GM19099 (cell line): Measurements from ENCODE around the gene COL4A5.

Experiments used
- POLR2A ChIP-seq: IDR thresholded peaks from 3 replicates; pipeline ENCODE4 v1.6.1; 2011; ENCODE audit warnings: low read depth; ENCODE audit not compliant: insufficient read length; ENCODE audit errors: extremely low read depth

Gene COL4A5

DNA sequence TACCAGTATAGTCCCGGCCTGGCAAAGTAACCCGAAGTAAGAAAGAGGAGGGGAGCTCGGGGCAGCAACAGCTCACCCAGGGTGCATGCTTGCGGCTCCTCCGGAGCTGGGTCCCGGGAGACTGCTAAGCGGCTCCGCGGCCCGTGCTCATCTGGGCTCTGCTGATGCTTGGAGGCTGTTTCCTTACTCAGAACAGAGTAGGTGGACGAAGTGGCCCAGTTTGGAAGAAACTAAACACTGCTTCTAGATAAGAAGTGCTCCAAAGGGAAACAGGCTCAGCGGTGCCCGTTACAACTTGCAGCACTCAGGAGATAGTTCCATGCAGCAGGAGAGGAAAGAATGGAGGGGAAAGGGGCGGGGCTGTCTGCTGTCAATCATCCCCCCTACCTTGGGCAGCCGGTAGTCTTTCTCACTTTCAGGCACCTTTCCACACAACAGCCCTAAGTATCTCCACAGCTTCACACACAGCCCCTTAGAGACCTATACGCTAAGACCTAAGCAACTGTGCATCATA lies 1.5 kb upstream of the COL4A5 start, which contains the start of gene COL4A6:
Gene COL4A6, minus strand, starts transcription at position 313 of the 514 bp plus-strand sequence. Its CDS starts 226 bp downstream, at position 87.
- TF ChIP-seq POLR2A: no peak

DNA sequence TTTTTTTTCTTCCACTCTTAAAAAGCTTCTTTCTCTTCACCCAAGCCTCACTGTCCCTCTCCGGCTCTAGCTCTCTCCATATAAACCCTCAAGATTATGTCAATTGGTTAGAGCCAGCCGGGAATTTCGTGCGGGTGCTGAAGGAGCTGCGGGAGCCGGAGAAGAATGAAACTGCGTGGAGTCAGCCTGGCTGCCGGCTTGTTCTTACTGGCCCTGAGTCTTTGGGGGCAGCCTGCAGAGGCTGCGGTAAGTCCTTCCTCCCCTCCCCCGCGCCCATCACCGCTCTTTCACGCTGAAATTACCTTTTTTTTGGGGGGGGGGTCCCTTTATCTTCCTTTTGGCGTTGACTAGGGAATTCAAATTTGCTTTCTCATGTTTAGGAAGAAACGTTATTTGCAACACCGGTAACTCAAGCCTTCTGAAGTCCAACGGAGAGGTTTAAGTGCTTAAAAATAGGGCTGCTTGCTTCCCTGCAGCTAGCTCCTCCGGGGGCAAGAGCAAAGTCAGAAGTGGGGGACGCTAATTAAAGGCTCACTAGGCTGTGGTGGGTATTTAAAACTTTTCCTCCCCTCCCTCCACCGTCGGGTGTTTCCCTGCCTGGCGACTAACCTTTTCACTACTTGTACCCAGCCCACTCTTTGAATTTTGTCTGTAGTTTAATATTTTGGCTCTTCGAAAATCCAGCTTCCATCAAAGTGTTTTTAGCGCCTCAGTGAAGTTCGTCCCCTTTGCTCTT lies 491 bp downstream of the COL4A5 start:
- TF ChIP-seq POLR2A: no peak

DNA sequence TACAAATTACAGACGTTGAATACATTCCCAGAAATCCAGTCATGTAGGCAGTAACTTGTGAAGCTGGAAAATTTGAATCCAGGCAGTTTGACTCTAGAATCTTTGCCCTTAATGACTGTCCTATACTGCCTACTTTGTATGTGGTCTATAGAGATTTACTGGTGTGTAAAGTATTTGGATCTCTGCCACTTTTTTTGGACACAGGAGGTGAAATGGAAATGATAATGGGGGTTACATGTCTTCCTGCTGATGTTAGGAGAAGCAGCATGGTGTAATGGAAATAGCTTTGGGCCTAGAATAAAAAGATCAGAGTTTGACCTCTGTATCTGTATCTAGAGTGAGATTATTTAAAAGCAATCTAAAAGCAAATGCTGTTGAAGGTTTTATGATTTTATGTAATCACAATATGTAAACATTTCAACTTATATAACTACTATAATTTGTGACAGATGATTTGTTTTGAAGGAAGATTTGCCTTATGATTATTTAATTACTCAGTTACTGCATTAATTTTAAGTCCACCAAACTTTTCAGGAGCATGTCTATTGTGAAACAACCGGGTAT lies 3.3 kb downstream of the COL4A5 start:
- no peak for TF ChIP-seq POLR2A

DNA sequence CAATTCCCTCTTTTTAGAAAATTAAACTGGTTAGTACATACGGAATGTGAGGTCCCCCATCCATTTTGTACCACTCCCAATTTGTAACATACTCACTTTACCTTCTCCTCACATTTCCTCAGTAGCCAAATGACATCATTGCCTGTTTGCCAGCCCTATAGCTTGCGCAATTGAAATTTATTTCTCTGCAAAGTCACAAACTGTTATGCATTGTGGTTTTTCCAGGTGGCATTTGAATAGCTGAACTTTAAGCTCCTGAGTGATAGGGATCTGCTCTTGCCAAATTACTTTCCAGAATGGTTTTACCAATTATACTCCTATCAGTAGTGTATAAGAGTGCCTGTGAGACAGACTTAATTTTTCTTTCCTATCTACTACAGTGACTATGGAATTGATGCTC lies 7.7 kb downstream of the COL4A5 start:
- no peak for TF ChIP-seq POLR2A

DNA sequence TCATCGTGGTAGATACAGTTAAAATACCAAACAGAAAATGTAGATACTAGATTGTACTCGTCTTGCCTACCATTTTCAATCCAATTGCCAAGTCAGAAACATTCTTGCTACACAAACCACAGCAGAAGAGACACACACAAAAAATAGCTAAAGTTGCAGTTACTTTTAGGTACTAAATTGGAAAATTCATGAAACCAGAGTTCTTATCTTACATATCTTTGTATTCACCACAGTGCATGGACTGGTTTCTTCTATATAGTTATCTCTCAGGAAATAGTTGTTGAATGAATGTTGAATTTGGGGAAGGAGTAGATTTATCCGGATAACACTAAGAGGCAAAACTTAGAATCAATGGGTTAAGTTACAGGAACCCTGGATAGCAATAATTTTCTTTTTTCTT lies 14.2 kb downstream of the COL4A5 start:
- TF ChIP-seq POLR2A: no peak

DNA sequence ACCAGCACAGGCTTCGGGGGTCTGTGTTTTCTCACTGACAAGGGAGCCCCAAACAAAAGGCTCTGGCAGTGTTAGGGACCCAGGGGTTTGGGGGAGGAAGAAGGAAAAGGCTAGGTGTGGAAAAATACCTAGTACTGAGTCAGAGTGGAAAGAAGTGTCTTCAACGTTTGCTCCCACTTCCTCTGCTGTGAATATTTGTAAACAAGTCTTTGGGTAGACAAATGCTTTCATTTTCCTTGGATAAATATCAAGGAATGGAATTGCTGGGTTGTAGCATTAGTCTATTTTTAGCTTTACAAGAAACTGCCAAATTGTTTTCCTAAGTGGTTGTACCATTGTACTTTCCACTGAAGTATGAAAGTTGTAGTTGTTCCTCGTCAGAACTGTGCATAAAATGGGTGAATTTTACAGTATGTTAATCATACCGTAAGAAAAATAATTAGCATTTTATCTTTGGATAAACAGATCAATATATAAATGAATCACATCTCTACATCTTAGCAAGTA lies 17.4 kb downstream of the COL4A5 start:
- no peak for TF ChIP-seq POLR2A

DNA sequence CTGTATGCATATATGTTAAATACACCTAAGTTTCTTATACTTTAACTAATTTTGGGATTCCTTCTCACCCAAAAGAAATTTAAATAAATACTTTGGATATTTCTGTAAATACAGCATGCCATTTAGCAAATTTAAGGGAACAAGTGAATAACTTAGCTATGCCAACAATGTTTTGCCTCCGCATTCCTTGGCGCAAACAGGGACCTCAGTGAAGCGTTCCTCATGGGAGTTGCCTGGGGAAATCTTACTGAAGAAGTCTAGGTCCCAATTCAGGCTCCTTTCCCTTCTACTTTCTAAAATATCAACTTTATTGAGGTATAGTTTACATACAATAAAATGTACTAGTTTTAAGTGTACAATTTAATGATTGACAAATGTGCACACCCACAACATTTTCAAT lies 25.0 kb downstream of the COL4A5 start:
- no peak for TF ChIP-seq POLR2A

DNA sequence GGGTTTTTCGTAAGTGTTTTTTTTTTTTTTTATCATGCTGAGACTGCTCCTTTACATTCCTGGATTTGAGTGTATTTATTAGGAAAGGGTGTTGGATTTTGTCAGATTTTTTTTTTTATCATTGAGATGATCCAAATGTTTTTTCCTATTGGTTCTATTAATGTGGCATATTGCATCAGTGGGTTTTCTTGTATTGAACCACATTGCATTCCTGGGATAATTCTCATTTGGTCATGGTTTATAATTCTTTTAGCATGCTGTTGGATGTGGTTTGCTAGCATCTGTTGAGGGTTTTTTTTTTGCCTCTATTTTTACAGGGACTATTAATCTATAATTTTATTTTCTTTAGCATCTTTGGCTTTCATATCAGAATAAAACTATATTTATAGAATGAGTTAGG lies 28.8 kb downstream of the COL4A5 start:
- no peak for TF ChIP-seq POLR2A

DNA sequence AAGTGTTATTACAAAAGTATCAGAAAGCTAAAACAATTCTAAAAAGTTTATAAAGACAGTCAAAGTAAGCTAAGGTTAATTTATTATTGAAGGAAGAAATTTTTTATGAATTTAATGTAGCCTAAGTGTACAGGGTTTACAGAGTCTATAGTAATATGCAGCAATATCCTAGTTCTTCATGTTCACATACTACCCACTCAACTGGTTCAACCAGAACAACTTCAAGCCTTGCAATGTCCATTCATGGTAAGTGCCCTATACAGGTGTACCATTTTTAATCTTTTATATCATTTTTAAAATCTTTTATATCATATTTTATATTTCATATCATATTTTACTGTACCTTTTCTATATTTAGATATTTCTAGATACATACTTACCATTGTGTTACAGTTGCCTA lies 34.3 kb downstream of the COL4A5 start:
- no peak for TF ChIP-seq POLR2A

DNA sequence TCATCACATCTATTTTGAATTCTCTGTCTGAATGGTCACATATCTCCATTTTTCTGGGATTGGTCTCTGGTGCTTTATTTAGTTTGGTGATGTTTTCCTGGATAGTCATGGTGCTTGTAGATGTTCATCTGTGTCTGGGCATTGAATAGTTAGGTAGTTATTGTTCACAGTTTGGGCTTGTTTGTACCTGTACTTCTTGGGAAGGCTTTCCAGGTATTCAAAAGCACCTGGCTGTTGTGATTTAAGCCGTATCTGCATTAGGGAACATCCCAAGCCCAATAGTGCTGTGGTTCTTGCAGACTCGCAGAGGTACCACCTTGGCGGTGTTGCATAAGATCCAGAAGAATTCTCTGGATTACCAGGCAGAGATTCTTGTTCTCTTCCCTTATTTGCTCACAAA lies 44.6 kb downstream of the COL4A5 start:
- TF ChIP-seq POLR2A: no peak

DNA sequence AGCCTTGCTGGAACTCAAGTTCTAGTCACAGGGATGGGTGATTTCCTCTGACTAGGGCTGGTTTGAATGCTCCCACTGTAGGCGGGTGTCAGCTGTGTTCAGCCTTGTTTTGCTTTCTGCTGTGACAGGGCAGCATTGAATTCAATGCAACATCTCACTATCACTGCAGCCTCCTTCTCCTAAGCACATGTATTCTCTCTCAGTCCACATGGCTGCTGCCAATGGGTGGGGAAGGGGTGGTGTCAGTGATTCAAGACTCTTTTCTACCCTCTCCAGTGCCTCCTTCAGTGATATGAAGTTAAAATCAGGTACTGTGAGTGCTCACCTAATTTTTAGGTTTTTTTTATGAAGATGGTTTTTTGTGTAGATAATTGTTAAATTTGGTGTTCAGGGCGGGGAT lies 46.3 kb downstream of the COL4A5 start:
- no peak for TF ChIP-seq POLR2A

DNA sequence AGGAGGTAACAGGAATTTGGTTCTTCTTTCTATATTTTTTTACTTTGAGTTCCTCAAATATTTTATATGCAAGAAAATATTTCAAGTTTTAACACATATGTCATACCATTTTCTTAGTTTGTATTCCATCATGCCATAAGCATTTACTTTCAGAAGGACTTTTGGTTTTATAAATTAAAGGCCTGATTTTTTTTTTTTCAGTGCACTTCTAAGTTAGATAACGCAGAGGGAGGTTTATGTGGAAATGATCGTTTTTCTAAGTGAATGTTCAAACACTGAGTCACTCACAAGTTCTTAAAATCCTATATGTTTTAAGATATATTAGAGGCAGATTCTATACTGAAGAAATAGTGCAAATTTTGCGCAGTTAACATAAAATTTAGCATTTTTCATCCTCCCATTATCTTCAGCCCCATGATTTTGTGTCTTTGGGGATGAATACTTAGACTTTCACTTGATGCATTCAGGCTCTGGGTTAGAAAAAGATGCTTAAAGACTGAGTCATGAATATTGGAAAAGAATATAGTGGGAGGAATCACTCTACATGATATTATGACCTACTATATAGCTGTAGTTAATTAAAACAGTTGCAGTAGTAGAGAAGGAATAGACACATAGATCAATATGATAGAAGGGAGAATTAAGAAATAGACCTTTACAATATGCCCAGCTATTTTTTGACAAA lies 54.9 kb downstream of the COL4A5 start:
- TF ChIP-seq POLR2A: no peak

DNA sequence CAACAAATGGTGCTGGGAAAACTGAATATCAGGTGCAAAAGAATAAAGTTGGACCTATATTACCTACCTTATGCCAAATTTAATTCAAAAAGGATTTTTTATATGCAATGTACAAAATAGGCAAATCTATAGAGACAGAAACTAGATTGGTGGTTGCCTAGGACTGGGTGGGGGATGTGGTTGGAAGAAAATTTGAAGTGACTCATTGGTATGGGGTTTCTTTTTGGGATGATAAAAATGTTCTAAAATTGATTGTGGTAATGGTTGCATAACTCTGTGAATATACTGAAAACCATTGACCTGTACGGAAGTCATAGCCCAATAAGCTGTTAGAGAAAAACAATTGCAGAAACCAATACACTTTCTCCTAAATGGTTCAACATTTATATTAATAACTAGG lies 72.1 kb downstream of the COL4A5 start:
- no peak for TF ChIP-seq POLR2A

DNA sequence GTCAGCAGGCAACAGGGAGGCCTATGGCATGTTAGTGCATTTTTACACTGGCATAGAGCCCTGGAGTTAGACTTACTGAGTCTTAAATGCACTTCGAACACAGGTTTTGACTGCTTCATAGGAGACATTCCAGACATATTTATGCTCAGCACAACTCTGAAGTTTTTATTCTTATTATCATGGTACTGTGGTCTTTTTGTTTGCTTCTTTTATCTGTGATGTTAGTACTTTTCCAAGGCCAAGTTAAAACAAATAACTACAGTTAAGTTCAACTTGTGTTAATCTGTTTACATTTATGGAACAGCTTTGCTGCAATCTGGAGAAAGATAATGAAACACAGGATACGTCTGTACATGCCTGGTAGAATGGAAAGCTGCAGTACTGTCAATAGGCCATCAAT lies 76.5 kb downstream of the COL4A5 start:
- no peak for TF ChIP-seq POLR2A

DNA sequence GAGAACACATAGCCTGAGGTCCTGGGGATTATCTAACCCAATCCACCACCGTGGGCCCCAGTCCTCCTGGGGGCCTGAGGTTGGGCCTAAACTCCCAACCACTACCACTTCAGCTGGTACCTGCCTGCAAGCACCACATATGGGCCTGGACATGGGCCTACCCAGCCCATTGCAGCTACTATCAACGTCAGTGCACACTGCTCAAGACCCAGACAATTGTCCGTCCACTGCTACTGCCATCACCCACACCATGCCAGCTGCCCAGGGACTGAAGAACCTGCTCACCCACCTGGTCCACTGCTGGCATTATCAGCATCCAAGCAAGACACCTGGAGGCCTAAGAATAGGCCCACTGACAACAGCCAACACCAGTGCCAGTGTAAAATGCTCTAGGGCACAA lies 88.1 kb downstream of the COL4A5 start:
- TF ChIP-seq POLR2A: no peak

DNA sequence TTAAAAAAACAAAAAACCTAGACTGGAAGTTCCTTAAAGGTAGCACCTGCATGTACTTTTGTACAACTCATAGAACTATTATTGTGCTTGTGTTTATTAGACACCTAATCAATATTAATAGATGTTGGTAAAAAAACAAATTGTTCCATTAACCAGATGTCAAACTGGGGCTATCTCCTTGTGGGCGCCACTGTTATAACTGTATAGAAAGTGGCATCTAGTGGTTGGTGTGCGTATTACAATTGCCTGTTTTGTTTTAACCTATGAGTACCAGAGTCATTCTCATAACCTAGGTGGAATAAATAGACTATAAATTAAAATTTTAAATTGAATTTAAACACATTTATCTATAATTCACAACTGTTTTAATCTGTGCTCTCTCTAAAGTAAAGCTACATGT lies 97.4 kb downstream of the COL4A5 start:
- no peak for TF ChIP-seq POLR2A
